ENCODE data around the gene IRF6.

- TF ChIP-seq POLR2AphosphoS5 (IDR thresholded peaks at IDR 0.05; ENCODE audit: low read depth, low read length) (no peak), REST (IDR thresholded peaks at IDR 0.05; ENCODE audit: low read depth) (no peak)
Observed at GRCh38 chr1:209778102-209778501, 27.8 kb downstream of the IRF6 start.
